HFFc6 (cell line): ENCODE measurements around the gene CCDC6. TPM values are rescaled to one million over a fixed set of nuclear protein-coding genes. Genes with fewer than 3 reads are reported as not detected.
"Not testable (repeated sequence)": the region's sequence is repeated elsewhere in the genome, so short reads cannot be mapped to it uniquely, and the experiment has no call there.

Source experiments
- DNase-seq: peaks from one replicate; pipeline ENCODE4 v3.0.0-alpha.2; 2018
- H3K27ac Mint-ChIP-seq: 2 replicates; pipeline ENCODE4 v1.8.0; 2020; ENCODE audit warnings: mild to moderate bottlenecking, mixed read lengths
- H3K27me3 Mint-ChIP-seq: 2 replicates; pipeline ENCODE4 v1.8.0; 2021; ENCODE audit warnings: mild to moderate bottlenecking, moderate library complexity, mixed read lengths; ENCODE audit not compliant: insufficient read depth
- H3K36me3 Mint-ChIP-seq: 2 replicates; pipeline ENCODE4 v1.8.0; 2021; ENCODE audit warnings: low read depth, mixed read lengths
- H3K4me1 Mint-ChIP-seq: 2 replicates; pipeline ENCODE4 v1.8.0; 2020; ENCODE audit warnings: low read depth, mixed read lengths
- H3K4me3 Mint-ChIP-seq: 2 replicates; pipeline ENCODE4 v1.8.0; 2020; ENCODE audit warnings: mild to moderate bottlenecking, moderate library complexity, mixed read lengths
- H3K9me3 Mint-ChIP-seq: 2 replicates; pipeline ENCODE4 v1.8.0; 2020; ENCODE audit warnings: mild to moderate bottlenecking, mixed read lengths
- total RNA-seq, 6 experiments: library from RNA; stranded (reverse); fragmentation: NEBNext Ultra II Directional; extraction: Animal tissue kit (Norgen Biotek cat#: 25700); gene quantifications; 2 replicates in 1 of 6; 3 replicates in 5 of 6; pipeline ENCODE4 v1.2.3, GENCODE V29; 2021
- TF ChIP-seq, protein P1 (sequence below): fragments of 200-600 bp; sonication (generic); IDR thresholded peaks from 2 replicates; pipeline ENCODE4 v1.5.0; 2021; ENCODE audit warnings: antibody characterized with exemption, mild to moderate bottlenecking

CCDC6 gene
- total RNA-seq, 6 experiments from 2014 or later = 33.0 to 43.0 (median 36.7) TPM

- no peaks in the 10 kb centered on the region; the same call in 1 of the 2 replicates for H3K27me3 Mint-ChIP-seq
- H3K9me3 Mint-ChIP-seq = no peaks in the 10 kb centered on the region
- peaks cover 6% of the 10 kb centered on the region; the same call in 1 of the 2 replicates for H3K4me1 Mint-ChIP-seq
- no peak overlapping the region for H3K27ac Mint-ChIP-seq
- no peak overlapping the region for H3K4me3 Mint-ChIP-seq
- TF ChIP-seq, protein P1, sequence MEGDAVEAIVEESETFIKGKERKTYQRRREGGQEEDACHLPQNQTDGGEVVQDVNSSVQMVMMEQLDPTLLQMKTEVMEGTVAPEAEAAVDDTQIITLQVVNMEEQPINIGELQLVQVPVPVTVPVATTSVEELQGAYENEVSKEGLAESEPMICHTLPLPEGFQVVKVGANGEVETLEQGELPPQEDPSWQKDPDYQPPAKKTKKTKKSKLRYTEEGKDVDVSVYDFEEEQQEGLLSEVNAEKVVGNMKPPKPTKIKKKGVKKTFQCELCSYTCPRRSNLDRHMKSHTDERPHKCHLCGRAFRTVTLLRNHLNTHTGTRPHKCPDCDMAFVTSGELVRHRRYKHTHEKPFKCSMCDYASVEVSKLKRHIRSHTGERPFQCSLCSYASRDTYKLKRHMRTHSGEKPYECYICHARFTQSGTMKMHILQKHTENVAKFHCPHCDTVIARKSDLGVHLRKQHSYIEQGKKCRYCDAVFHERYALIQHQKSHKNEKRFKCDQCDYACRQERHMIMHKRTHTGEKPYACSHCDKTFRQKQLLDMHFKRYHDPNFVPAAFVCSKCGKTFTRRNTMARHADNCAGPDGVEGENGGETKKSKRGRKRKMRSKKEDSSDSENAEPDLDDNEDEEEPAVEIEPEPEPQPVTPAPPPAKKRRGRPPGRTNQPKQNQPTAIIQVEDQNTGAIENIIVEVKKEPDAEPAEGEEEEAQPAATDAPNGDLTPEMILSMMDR = no peak
- no peak for DNase-seq
- peaks cover 6% of the 10 kb centered on the region; the same call in 1 of the 2 replicates for H3K36me3 Mint-ChIP-seq
These were observed 19.4 kb downstream of the CCDC6 start for GRCh38 chr10:59887006-59887405.

DNA sequence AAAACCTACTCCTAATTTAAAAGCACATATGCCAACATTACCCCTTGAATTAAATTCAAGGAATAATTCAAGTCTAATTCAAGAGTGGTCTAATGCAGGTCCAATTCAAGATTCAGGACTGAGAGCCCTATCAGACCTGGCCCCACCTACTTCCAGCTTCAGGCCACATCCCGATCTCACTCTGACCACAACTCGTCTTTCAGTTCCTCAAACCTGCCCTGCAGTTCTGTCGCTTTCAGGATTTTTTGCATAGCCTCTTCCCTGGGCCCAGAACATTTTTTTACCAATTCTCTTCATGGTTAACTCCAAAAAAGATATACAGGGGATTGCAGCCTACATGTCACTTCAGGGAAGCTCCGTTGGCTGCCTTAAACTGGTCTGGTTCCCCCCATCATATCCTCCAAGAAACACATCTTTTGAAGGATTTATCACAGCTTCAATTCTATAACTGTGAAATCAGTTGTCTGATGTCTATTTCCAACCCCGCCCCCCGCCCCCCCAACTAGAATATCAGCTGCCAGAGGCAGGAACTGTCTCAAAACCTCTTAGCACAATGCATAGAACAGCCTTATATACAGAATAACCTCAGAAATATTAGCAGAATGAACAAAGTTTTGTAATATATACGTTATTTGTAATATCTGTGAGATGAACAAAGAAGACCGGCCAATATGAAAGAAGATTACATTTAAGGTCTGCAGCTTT, 20.8 kb downstream of the CCDC6 start:
- Mint-ChIP-seq H3K27ac (no peak overlapping the region), H3K4me1 (peaks cover 10% of the 10 kb centered on the region; the same call in 1 of the 2 replicates)
- no peak for DNase-seq

DNA sequence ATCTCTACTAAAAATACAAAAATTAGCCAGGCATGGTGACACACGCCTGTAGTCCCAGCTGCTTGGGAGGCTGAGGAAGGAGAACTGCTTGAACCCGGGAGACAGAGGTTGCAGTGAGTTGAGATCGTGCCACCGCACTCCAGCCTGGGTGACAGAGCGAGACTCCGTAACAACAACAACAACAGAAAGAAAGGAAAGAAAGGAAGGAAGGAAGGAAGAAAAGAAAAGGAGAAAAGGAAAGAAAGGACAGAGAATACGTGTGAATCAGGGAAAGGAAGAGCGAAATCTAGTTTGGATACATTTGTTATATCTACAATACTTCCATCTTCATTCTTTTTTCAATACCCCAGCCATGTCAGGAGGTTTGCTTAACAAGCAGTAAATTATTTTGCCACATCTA, 21.5 kb downstream of the CCDC6 start:
- Mint-ChIP-seq H3K4me1 (peaks cover 11% of the 10 kb centered on the region; the same call in 1 of the 2 replicates), H3K36me3 (peaks cover 12% of the 10 kb centered on the region)
- not testable (repeated sequence) for H3K27me3 Mint-ChIP-seq, H3K4me3 Mint-ChIP-seq, H3K9me3 Mint-ChIP-seq, DNase-seq, H3K27ac Mint-ChIP-seq

More for the DNA sequence above, 20.8 kb downstream of the CCDC6 start:
- H3K27me3 Mint-ChIP-seq = no peaks in the 10 kb centered on the region; the same call in 1 of the 2 replicates
- TF ChIP-seq, protein P1 = no peak
- H3K4me3 Mint-ChIP-seq = no peak overlapping the region
- H3K36me3 Mint-ChIP-seq = peaks cover 14% of the 10 kb centered on the region
- no peaks in the 10 kb centered on the region for H3K9me3 Mint-ChIP-seq

DNA sequence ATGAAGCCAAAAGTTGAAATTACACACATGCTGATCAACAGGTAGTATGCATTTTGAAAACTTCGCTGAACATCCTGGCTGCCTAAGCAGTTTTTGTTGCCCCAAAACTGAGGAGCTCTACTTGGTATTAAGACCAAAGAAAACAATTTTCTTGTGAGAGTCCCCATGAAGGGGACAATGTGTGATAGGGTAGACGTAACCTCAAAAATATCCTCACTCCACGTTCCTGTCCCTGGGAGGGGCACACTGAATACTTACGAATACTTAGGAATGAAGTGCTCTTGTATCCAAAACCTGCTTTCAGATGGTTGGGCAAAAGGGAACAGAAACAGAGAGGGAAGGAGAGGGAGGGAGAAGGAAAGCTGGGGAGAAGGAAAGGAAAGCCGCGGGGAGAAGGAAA, 24.7 kb downstream of the CCDC6 start:
- no peaks in the 10 kb centered on the region for H3K9me3 Mint-ChIP-seq
- TF ChIP-seq, protein P1 = no peak
- no peak overlapping the region for H3K4me3 Mint-ChIP-seq
- no peak overlapping the region for H3K27ac Mint-ChIP-seq
- peaks cover 10% of the 10 kb centered on the region for H3K36me3 Mint-ChIP-seq
- H3K27me3 Mint-ChIP-seq = no peaks in the 10 kb centered on the region
- H3K4me1 Mint-ChIP-seq = peaks cover 28% of the 10 kb centered on the region
- DNase-seq = no peak

DNA sequence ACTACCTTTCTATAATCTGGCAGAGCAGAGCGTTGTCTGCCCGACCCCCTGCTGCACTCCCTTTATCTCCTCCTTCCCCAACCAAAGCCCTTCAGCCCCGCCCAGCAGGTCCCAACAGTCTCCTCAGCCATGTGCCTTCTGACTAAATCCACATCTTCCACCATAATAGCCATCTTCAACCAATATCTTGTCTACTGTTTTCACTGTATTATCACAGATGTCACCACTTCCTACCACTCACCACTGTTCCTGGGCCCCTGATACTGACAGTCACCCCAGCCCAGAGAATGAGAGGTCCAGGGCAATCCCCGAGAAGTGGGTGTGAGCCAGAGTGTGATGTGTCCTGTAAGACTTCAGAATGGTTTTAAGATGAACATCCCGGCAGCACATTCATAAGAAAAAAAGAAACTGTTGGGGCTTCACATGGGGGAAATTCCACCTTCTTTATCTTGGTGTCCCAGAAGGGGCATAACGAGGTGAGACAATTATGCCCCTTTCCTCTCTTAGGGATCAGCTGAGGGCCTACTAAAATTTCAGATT, 25.3 kb downstream of the CCDC6 start:
- Mint-ChIP-seq H3K4me1 (peaks cover 33% of the 10 kb centered on the region), H3K27ac (no peak overlapping the region; the same call in 1 of the 2 replicates), H3K4me3 (no peak overlapping the region), H3K9me3 (no peaks in the 10 kb centered on the region), H3K36me3 (peaks cover 10% of the 10 kb centered on the region), H3K27me3 (no peaks in the 10 kb centered on the region)
- TF ChIP-seq, protein P1 = no peak
- no peak for DNase-seq

DNA sequence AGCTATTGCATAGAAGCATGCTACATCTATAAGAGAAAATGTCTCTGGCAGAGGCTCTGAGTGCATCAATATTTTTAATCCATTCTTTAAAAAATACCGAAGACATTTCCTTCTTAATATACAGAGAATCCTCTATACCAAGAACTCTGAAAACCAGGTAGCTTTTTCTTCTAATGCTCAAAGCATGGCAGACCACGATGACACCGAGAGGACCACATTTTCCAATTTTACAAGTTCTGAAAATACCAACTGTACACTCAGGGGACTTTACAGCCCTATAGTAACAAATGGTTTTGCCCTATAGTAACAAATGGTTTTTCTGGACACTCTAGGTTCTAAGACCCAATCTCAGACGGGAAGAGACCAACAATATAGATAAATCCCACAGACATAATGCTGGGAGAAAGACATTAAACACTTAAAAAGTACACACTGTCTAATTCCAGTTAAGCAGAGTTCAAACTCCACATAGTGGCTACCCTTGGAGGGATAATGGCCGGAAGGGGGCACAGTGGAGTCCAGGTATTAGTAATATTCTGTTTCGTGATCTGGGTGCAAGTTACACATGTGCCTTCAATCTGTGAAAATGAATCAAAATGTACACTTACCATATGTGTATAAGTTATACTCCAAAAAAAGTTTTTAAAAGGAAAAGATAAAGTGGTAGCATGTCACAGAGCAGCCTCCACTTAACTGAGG, 26.2 kb downstream of the CCDC6 start:
- H3K4me1 Mint-ChIP-seq = peaks cover 33% of the 10 kb centered on the region
- no peaks in the 10 kb centered on the region for H3K27me3 Mint-ChIP-seq
- H3K27ac Mint-ChIP-seq = no peak overlapping the region
- peaks cover 10% of the 10 kb centered on the region for H3K36me3 Mint-ChIP-seq
- TF ChIP-seq, protein P1 = no peak
- H3K9me3 Mint-ChIP-seq = no peaks in the 10 kb centered on the region
- DNase-seq = no peak
- no peak overlapping the region for H3K4me3 Mint-ChIP-seq
